ENCODE results near the gene SCN4B.

The SCN4B gene

GRCh38 chr11:118152020-118152551 is 537 bp downstream of the SCN4B start:
- DNase-seq (ENCODE audit: low read depth) = no peak

- no peak for DNase-seq (ENCODE audit: low read depth)
Observed at GRCh38 chr11:118151431-118151830, 1.2 kb downstream of the SCN4B start.

GRCh38 chr11:118149493-118149892 is 3.1 kb downstream of the SCN4B start:
- no peak for DNase-seq (ENCODE audit: low read depth)

- DNase-seq (ENCODE audit: low read depth) = no peak
Observed at GRCh38 chr11:118148856-118149255, 3.8 kb downstream of the SCN4B start.

- no peak for DNase-seq (ENCODE audit: low read depth)
Observed at GRCh38 chr11:118148240-118148639, 4.4 kb downstream of the SCN4B start.

GRCh38 chr11:118147502-118147901 is 5.1 kb downstream of the SCN4B start:
- peak; percentile 49 for DNase-seq (ENCODE audit: low read depth)

GRCh38 chr11:118146554-118146953 is 6.1 kb downstream of the SCN4B start:
- no peak for DNase-seq (ENCODE audit: low read depth)

GRCh38 chr11:118145285-118146227 is 7.1 kb downstream of the SCN4B start:
- peak; percentile 66 for DNase-seq (ENCODE audit: low read depth)

- DNase-seq (ENCODE audit: low read depth) = no peak
Observed at GRCh38 chr11:118144301-118145268, 8.0 kb downstream of the SCN4B start.

- no peak for DNase-seq (ENCODE audit: low read depth)
Observed at GRCh38 chr11:118143661-118144185, 8.9 kb downstream of the SCN4B start.

- no peak for DNase-seq (ENCODE audit: low read depth)
Observed at GRCh38 chr11:118142809-118143208, 9.8 kb downstream of the SCN4B start.

GRCh38 chr11:118142081-118142480 is 10.5 kb downstream of the SCN4B start:
- DNase-seq (ENCODE audit: low read depth) = no peak

GRCh38 chr11:118139578-118139977 is 13.0 kb downstream of the SCN4B start:
- no peak for DNase-seq (ENCODE audit: low read depth)

- DNase-seq (ENCODE audit: low read depth) = no peak
Observed at GRCh38 chr11:118138839-118139420, 13.7 kb downstream of the SCN4B start.

GRCh38 chr11:118136801-118137200 is 15.8 kb downstream of the SCN4B start:
- no peak for DNase-seq (ENCODE audit: low read depth)

GRCh38 chr11:118136341-118136740 is 16.3 kb downstream of the SCN4B start:
- no peak for DNase-seq (ENCODE audit: low read depth)

GRCh38 chr11:118135796-118136165 is 16.8 kb downstream of the SCN4B start:
- DNase-seq (ENCODE audit: low read depth) = no peak

- DNase-seq (ENCODE audit: low read depth) = no peak
Observed at GRCh38 chr11:118135051-118135795, 17.4 kb downstream of the SCN4B start.

- DNase-seq (ENCODE audit: low read depth) = no peak
Observed at GRCh38 chr11:118133816-118134215, 18.8 kb downstream of the SCN4B start.

- no peak for DNase-seq (ENCODE audit: low read depth)
Observed at GRCh38 chr11:118132385-118133151, 20.1 kb downstream of the SCN4B start.

Data from CMK (cell line).